A204.1 (cell line): ENCODE measurements around the gene NDUFA6.

Experiments
- FAIRE-seq: peaks from 2 replicates; lab custom pipeline; 2012; peaks lifted over from hg19 to GRCh38; lab: Jason Lieb, UNC

NDUFA6 gene

GRCh38 chr22:42070517-42071422, 19.8 kb downstream of the NDUFA6 start, which contains the start of gene NAGA:
Gene NAGA (minus strand): TSS chr22:42070812. CDS start chr22:42070297, 515 bp downstream.
- FAIRE-seq = peak; percentile 98

GRCh38 chr22:42069801-42070516, 20.6 kb downstream of the NDUFA6 start:
- FAIRE-seq = no peak

- no peak for FAIRE-seq
These were observed 22.3 kb downstream of the NDUFA6 start for GRCh38 chr22:42068291-42068690.

GRCh38 chr22:42067671-42068251, 22.8 kb downstream of the NDUFA6 start:
- FAIRE-seq = no peak

GRCh38 chr22:42066937-42067336, 23.6 kb downstream of the NDUFA6 start:
- no peak for FAIRE-seq

GRCh38 chr22:42066126-42066761, 24.3 kb downstream of the NDUFA6 start:
- FAIRE-seq = no peak

GRCh38 chr22:42065438-42066125, 25.0 kb downstream of the NDUFA6 start:
- FAIRE-seq = no peak

GRCh38 chr22:42064629-42065028, 25.9 kb downstream of the NDUFA6 start:
- no peak for FAIRE-seq

- FAIRE-seq = no peak
These were observed 27.9 kb downstream of the NDUFA6 start for GRCh38 chr22:42062506-42063170.

- no peak for FAIRE-seq
These were observed 29.5 kb downstream of the NDUFA6 start for GRCh38 chr22:42061041-42061440.

GRCh38 chr22:42060489-42060888, 30.1 kb downstream of the NDUFA6 start:
- FAIRE-seq = no peak

- no peak for FAIRE-seq
These were observed 33.6 kb downstream of the NDUFA6 start for GRCh38 chr22:42056757-42057511.

GRCh38 chr22:42052765-42053164, 37.8 kb downstream of the NDUFA6 start:
- no peak for FAIRE-seq

- FAIRE-seq = no peak
These were observed 39.9 kb downstream of the NDUFA6 start for GRCh38 chr22:42050641-42051180.

- no peak for FAIRE-seq
These were observed 48.8 kb downstream of the NDUFA6 start for GRCh38 chr22:42041784-42042183.

- no peak for FAIRE-seq
These were observed 51.3 kb downstream of the NDUFA6 start for GRCh38 chr22:42039271-42039670.
